Right renal pelvis (tissue), 4 donors: ENCODE results near the gene ADORA2A. TPM values are rescaled to one million over a fixed set of nuclear protein-coding genes. Genes with fewer than 3 reads are reported as not detected.
"Not testable (repeated sequence)": the region's sequence is repeated elsewhere in the genome, so short reads cannot be mapped to it uniquely, and the experiment has no call there.

Source experiments
- DNase-seq, 4 donors: peaks; one replicate each; pipeline ENCODE4 v3.0.0-alpha.2; 2013; ENCODE audit warnings: low read depth in 4 of 4, low spot score in 3 of 4, missing footprints in 1 of 4
- polyA plus RNA-seq, 4 donors: library from polyadenylated mRNA; unstranded; fragments of 120-200 nt; gene quantifications; one replicate each; pipeline ENCODE4 v1.2.1, GENCODE V29; 2013; ENCODE audit not compliant: insufficient read length in 4 of 4

ADORA2A gene
- polyA plus RNA-seq, 4 donors, result 7.6 to 9.1 (median 8.3) TPM

GRCh38 chr22:24482575-24482974 is 55.2 kb downstream of the ADORA2A start:
- DNase-seq, result no peak

GRCh38 chr22:24482998-24483397 is 55.6 kb downstream of the ADORA2A start:
- DNase-seq, result no peak

- no peak for DNase-seq
Measured at GRCh38 chr22:24483976-24484545, 56.7 kb downstream of the ADORA2A start.

GRCh38 chr22:24485170-24485569 is 57.8 kb downstream of the ADORA2A start:
- DNase-seq, result no peak

GRCh38 chr22:24485608-24486007 is 58.2 kb downstream of the ADORA2A start:
- no peak for DNase-seq

GRCh38 chr22:24486501-24486921 is 59.1 kb downstream of the ADORA2A start:
- no peak for DNase-seq

- DNase-seq, result no peak
Measured at GRCh38 chr22:24489011-24489410, 61.6 kb downstream of the ADORA2A start.

GRCh38 chr22:24489434-24489833 is 62.0 kb downstream of the ADORA2A start:
- not testable (repeated sequence) for DNase-seq

Other genes starting within 250 kb of the ADORA2A start
- 10 to 100 TPM; 10.7 to 20.5 (median 18.2) TPM for gene SUSD2, start 246.1 kb upstream of the ADORA2A start, polyA plus RNA-seq
- 10 to 100 TPM; 16.2 to 16.8 (median 16.6) TPM for gene GGT5, start 182.5 kb upstream of the ADORA2A start, polyA plus RNA-seq
- gene SPECC1L, start 156.8 kb upstream of the ADORA2A start, polyA plus RNA-seq, result 10 to 100 TPM; 45.3 to 56.0 (median 51.1) TPM
- gene UPB1, start 67.7 kb downstream of the ADORA2A start, polyA plus RNA-seq, result under 1 TPM; 0.39 to 0.86 (median 0.61) TPM
- 10 to 100 TPM; 78.8 to 89.4 (median 84.7) TPM for gene GUCD1, start 127.5 kb downstream of the ADORA2A start, polyA plus RNA-seq
- gene SNRPD3, start 128.4 kb downstream of the ADORA2A start, polyA plus RNA-seq, result 100 to 1,000 TPM; 165 to 196 (median 182) TPM
- 10 to 100 TPM; 25.8 to 41.2 (median 32.1) TPM for gene LRRC75B, start 165.5 kb downstream of the ADORA2A start, polyA plus RNA-seq
- 10 to 100 TPM; 47.3 to 61.6 (median 53.0) TPM for gene GGT1, start 175.6 kb downstream of the ADORA2A start, polyA plus RNA-seq